ENCODE data around the gene C9orf72. TPM values are rescaled to one million over a fixed set of nuclear protein-coding genes. Genes with fewer than 3 reads are reported as not detected.

C9orf72 gene
- total and polyA plus RNA-seq, 2 experiments from 2014 or later, result 13.2 to 15.7 TPM

- TF ChIP-seq CTCF (IDR thresholded peaks at IDR 0.05; ENCODE audit: low read depth, low read length), result no peak
- DNase-seq (ENCODE audit: low read depth in 1 of 2, low spot score in 1 of 2), result peak in 1 of 2 donors; percentile 18
- H3K27ac ChIP-seq, result no peak overlapping the region
- no peaks in the 10 kb centered on the region for H3K27me3 ChIP-seq
- no peaks in the 10 kb centered on the region for H3K4me1 ChIP-seq (ENCODE audit: low read depth)
- H3K36me3 ChIP-seq, result peaks cover 12% of the 10 kb centered on the region
- H3K9me3 ChIP-seq (ENCODE audit: low read depth), result no peaks in the 10 kb centered on the region
- no peak overlapping the region for H3K4me3 ChIP-seq
These were observed 7.2 kb downstream of the C9orf72 start for GRCh38 chr9:27566118-27566517.

GRCh38 chr9:27565696-27566095 is 7.6 kb downstream of the C9orf72 start:
- no peak overlapping the region for H3K4me3 ChIP-seq
- TF ChIP-seq CTCF (IDR thresholded peaks at IDR 0.05; ENCODE audit: low read depth, low read length), result no peak
- peaks cover 12% of the 10 kb centered on the region for H3K36me3 ChIP-seq
- no peaks in the 10 kb centered on the region for H3K4me1 ChIP-seq (ENCODE audit: low read depth)
- no peak overlapping the region for H3K27ac ChIP-seq
- no peak for DNase-seq (ENCODE audit: low read depth in 1 of 2, low spot score in 1 of 2)
- no peaks in the 10 kb centered on the region for H3K9me3 ChIP-seq (ENCODE audit: low read depth)
- H3K27me3 ChIP-seq, result no peaks in the 10 kb centered on the region

DNA sequence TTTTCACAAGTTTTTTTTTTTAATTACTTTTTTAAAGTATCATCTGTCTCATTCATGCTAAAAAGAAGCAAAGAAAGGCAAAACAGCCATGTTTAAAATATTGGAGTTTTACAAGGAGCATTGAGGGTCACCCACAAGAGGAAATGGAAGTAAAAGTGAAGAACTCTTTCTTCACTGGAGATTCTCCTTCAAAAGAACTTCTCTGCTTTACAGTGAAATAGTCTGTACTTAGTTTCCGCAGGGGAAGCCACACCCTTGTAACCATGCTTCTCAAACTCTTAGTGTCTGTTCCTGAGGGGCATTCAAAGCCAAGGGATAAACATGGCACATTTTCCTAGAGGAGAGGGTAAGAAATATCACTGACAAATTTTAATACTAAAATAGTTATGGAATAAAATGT is 8.6 kb downstream of the C9orf72 start:
- Histone ChIP-seq H3K36me3 (peaks cover 12% of the 10 kb centered on the region), H3K9me3 (ENCODE audit: low read depth) (no peaks in the 10 kb centered on the region), H3K27ac (no peak overlapping the region), H3K4me1 (ENCODE audit: low read depth) (no peaks in the 10 kb centered on the region), H3K27me3 (no peaks in the 10 kb centered on the region), H3K4me3 (no peak overlapping the region)
- DNase-seq (ENCODE audit: low read depth in 1 of 2, low spot score in 1 of 2), result no peak
- TF ChIP-seq CTCF (IDR thresholded peaks at IDR 0.05; ENCODE audit: low read depth, low read length), result no peak

DNA sequence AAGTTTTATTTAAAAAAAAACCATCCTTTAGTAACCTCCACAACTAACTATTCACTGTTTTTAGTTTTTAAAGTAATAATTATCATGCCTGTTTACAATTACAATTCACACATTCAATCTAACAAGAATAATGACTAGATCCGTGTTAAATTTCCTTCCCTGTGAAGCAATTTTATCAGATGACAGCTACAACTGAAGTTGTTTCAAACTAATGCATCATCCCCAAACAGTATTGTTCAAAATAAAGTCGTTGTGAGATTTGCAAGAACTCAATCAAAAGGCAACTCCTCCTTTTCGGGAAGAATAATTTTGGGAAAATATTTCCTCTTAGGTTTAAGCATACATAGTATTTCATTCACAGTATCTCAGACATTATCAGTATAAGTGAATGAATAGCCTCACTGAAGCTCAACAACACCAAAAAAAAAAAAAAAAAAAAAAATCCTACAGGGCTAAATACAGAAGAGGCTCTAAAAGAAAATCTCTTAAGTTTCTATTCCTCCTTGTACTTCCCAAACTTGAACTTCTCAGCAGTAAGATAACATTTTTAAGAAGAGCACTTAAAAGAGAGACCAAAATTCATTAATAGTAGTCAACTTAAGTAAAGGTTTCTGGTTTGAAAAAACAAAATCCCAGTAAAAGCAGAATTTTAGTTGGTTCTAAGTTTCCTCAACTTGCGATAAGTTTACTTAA is 9.4 kb downstream of the C9orf72 start:
- H3K27me3 ChIP-seq, result no peaks in the 10 kb centered on the region
- no peak for TF ChIP-seq CTCF (IDR thresholded peaks at IDR 0.05; ENCODE audit: low read depth, low read length)
- no peaks in the 10 kb centered on the region for H3K4me1 ChIP-seq (ENCODE audit: low read depth)
- H3K36me3 ChIP-seq, result peaks cover 12% of the 10 kb centered on the region
- H3K4me3 ChIP-seq, result no peak overlapping the region
- no peak for DNase-seq (ENCODE audit: low read depth in 1 of 2, low spot score in 1 of 2)
- no peaks in the 10 kb centered on the region for H3K9me3 ChIP-seq (ENCODE audit: low read depth)
- H3K27ac ChIP-seq, result no peak overlapping the region

DNA sequence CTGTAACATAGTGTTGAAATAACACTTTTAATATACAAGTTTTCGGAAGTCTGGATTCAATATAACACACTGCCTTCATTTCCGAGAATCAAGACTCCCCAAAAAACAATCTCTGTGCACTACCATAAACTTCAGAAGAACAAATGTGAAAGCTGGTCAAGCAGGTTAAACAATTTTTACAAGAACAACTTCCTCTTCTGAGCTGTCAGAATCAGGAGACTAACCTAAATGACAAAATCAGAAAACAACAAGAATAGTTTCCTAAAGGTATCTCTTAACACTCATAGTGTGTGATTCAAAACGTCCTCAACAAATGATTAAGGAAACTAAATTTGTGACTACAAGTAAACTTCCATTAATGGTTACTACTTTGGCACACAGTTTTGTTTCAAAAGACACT is 11.6 kb downstream of the C9orf72 start:
- H3K36me3 ChIP-seq, result peaks cover 27% of the 10 kb centered on the region
- H3K4me1 ChIP-seq (ENCODE audit: low read depth), result no peaks in the 10 kb centered on the region
- TF ChIP-seq CTCF (IDR thresholded peaks at IDR 0.05; ENCODE audit: low read depth, low read length), result no peak
- no peaks in the 10 kb centered on the region for H3K9me3 ChIP-seq (ENCODE audit: low read depth)
- H3K27ac ChIP-seq, result no peak overlapping the region
- no peak for DNase-seq (ENCODE audit: low read depth in 1 of 2, low spot score in 1 of 2)
- no peaks in the 10 kb centered on the region for H3K27me3 ChIP-seq
- H3K4me3 ChIP-seq, result no peak overlapping the region
